Activated CD4-positive, CD25-positive, alpha-beta regulatory T cell treated with anti-CD3 and anti-CD28 coated beads, Interleukin-2, amount 50 U/mL, for 72 hours (primary cell): Measurements from ENCODE around the gene LAMC1.

Experiments used
- DNase-seq: peaks from one replicate; pipeline ENCODE4 v3.0.0; 2021

The LAMC1 gene

DNA sequence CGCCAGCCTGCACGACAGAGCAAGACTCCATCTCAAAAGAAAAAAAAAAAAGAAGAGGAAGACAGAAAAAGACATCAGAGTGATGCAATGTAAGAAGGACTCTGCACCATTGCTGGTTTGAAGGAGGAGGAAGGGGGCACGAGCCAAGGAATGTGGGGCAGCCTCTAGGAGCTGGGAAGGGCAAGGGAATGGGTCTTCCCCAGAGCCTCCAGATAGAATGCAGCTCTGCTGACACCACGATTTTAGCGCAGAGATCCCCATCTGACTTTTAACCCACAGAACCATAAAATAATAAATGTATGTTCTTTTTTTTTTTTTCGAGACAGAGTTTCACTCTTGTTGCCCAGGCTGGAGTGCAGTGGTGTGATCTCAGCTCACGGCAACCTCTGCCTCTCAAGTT, 129.0 kb downstream of the LAMC1 start:
- no peak for DNase-seq

DNA sequence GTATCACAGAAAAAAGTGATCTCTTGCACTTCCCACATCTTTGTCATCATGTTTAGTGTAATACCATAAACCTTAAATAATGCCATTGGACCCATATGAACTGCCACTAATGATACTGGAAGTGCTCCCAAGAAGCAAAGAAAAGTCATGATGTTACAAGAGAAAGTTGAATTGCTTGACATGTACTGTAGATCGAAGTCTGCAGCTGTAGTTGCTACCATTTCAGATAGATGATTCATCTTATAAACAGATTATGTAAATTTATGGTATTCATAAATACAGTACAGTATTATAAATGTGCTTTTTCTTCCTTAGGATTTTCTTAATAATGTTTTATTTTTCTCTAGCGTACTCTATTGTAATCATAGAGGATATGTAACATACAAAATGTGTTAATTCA, 132.7 kb downstream of the LAMC1 start:
- no peak for DNase-seq

DNA sequence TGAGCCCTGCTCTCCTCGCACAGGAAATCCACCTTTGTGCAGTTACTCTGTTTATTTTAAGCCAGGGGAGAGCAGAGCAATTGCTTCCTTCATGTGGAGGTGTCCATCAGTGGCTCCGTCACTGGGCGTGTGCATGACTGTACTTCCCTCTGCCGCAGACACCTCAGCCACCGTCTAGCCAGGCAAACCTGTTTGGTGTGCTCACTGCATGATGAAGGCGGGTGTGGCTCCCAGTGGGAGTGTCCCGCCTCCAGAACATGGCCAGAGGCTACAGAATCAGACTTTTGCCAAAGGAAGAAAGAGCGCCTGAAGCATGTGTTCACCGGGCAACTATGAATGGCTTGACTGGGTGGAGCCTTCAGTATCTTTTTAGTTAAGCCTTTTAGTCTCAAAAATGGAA, 136.7 kb downstream of the LAMC1 start:
- DNase-seq: no peak

DNA sequence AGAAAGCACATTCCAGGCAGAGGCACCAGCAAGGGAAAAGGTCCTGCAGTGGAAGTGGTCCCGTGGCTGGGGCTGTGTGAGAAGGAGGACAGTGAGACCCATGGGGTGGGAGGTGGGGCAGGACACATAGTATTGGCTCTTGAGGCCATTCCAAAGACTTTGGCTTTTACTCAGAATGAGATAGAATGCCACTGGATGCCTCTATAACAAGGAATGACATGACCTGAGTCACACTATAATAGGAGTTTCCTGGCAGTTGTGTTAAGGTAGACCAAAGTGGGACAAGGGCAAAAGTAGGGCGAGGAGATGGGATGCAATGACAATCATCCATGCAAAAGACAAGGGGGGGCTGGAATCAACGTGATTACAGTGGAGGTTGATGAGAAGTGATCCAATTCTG, 138.2 kb downstream of the LAMC1 start:
- DNase-seq: no peak

DNA sequence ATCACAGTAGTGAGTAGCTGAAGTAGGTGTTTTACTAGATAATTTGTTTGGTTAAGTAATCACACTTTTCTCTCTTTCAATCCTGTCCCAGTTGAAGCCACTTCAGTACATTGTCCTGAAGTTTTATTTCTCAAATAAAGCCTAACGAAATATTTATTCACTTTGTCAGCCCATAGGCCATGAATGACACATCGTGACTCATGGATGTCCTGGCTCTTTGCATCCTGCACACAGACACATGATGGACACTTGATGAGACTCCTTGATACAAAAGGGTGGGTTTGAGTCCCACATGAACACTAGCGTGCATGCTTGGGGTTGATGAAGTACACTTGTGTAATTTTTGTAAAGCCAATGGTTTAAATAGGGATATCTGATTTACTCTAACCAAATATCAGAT, 140.1 kb downstream of the LAMC1 start:
- DNase-seq: no peak

DNA sequence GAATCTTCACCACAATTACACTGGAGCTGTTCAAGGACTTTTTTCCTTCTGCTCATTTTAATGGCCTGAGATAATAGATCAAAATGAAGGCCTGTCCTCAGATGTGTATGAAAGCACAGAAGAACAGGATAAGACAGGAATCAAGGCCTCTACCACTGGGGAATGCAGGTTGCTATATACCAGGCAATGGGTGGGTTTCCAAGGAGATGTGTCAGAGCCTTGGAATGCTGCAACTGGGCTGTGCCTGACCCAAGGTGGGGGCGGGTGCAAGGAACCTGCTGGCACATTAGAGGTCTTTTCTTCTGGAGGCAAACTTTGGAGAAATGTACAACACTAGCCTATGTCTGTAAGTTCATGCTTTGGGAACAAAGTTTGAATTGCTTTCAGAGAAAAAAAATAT, 141.1 kb downstream of the LAMC1 start:
- DNase-seq: no peak

DNA sequence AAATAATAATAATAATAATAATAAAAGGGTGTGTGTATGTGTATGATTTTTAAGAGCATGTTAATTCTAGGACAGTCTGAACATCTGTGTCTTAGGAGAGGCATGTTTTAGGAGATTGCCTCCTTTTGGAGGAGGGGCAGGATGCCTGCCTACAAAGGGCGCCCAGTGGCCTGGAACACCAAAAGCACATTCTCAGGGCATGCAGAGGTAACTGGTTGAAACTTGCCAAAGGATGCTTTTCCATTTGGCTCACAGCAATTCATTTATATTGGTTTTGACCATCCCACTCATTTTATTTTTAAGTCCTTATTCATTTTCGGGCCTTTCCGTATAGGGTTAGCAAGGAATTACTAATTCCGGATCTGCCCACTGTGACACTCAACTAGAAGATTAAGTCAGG, 141.7 kb downstream of the LAMC1 start:
- no peak for DNase-seq

DNA sequence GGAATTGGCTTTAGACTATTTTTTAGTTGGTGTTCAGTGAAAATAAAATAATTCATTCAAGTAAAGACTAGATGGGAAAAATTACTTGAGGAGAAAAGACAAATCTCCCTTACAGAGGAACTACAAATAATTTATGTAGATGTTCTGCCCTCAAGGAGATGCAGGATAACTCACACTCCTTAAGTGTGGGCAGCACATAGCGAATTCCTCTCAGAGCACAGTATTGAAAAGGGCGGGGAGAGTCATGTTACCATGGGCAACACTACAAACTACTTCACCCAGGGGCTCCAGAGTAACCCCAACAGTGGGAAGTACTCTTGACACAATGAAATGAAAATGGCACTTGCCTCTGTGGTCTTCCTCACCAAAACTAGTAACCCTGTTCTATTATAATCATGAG, 142.2 kb downstream of the LAMC1 start:
- no peak for DNase-seq

DNA sequence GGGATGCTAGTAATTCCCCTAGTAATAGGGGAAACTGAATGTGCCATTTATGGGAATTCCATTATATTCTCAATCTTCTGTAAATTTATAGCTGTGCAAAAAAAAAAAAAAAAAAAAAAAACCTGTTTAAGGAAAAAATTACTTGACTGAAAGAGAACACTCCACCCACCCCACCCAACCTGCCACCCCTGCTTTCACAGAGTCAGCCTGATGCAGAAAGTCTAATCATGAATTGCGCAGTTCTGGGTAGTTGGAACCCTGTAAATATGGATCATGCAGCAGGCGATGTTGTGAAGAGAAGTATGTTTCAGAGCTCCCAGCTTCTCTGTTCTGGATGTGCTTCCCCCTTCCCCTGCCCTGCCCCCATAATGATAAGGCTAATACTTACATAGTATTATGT, 143.2 kb downstream of the LAMC1 start:
- DNase-seq: no peak

DNA sequence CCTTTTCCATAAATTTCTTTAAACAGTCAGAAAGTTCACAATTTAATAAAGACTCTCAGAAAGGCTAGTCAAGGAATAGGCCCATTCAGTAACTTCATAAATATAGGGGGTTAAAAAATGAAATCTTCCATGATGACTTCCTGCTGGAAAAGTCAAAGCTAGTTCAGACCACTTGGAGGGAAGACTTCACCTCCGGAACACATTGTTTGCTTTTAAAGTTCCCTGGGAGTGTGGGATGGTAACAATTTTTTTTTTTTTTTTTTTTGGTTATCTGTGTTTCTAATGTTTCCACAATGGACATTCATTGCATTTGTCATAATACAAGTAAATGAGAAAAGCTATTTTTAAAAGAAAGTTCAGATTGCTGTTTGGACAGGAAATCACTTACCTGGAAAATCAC, 144.5 kb downstream of the LAMC1 start:
- no peak for DNase-seq

DNA sequence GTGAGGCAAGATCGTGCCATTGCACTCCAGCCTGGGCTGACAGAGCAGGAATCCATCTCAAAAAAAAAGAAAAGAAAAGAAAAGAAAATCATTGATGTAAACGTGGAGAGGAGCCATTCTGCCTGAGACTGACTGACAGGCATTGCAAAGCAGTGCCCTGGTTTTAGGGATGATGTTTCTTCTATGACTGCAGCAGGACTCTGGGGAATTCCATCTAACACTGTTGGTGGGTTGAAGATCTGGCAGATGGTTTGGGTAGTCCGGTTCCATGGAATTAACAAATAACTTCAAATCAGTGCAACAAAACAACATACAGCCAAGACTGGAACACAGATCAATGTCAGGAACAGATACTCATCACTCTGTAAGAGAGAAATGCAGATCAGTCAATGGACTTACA, 145.1 kb downstream of the LAMC1 start:
- no peak for DNase-seq

DNA sequence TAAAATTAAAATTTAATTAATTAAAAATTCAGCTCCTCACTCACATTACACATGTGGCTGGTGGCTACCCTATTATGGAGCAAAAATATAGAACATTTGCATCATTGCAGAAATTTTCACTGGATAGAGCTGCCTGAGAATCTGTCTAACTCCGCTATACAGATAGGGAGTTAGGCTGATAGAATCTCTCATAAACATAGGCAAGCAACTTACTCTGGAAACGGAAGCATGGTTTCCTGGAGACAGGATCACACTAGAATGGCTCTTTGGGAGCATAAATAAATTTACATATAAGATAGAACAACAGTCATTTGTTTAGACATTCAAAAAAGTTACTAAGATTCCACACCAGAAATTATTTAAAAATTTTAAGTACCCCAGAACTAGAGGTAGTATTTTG, 150.6 kb downstream of the LAMC1 start:
- no peak for DNase-seq

DNA sequence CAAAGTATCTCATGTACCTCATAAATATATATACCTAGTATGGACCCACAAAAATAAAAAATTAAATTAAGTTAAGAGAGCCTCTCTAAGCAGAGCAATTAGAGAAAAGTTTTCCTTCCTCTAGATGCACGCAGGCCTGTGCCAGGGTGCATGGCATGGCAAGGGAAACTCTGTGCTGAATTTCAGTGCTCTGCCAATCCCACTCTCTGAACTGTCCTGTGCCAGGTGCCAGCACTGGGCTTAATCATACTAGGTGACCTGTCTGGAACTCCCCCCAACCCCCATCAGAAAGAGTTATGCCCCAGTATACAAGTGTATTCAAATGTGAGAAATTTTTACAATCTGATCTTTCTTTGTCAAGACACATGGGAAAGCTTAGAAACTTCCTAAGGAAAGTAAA, 152.4 kb downstream of the LAMC1 start:
- DNase-seq: no peak

DNA sequence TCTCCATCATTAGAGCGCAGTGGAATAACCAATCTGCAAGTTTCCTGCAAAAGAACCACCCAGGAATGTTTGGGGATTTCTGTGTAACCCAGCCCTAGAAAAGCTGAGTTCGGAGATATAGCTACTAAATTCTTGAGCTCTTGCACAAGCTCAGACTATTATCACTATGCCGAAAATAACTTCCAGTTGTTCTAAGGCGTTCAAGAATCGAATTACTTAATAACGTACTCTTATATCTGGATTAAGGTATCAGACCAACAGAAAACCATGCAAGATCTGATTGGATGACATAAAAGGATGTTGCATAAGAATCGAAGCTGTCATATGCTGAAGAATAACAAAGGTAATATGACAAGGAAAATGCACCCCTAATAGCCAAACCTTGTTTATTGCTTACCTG, 155.3 kb downstream of the LAMC1 start:
- DNase-seq: no peak

DNA sequence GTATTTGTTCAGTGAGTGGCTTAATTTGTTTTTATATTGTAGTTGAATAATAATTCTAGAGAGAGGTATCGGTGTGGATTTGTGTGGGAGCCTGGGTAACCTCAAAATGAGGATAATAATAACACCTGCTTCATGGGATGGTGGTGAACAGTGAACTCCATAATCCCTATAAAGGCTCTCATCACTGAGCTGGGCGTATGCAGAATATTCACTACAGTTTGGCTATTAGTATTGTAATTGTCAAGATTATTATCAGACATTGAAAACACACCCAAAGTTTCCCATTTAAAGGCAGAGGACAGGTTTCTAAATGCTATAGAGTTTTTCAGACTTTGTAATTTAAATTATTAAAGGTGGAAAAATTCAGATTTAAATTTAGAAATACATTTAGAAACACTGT, 155.8 kb downstream of the LAMC1 start:
- DNase-seq: no peak

DNA sequence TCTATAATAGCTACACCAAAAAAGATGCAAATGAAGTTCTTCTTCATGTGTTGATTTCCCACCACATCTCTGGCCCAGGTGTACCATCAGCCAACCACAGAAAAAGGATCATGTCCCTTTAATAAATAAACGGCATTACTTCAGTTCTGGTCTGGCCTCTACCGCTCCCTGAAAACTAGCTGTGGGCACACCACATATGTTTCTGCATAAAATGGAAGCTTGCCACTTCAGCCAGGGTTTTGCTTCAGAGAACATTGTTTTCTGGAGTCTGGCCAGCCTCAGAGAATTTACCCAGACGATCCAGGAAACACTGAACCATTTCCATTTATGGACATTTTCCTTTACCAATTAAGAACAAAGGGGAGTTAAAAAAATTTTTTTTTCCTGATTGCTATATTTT, 157.0 kb downstream of the LAMC1 start:
- DNase-seq: no peak

DNA sequence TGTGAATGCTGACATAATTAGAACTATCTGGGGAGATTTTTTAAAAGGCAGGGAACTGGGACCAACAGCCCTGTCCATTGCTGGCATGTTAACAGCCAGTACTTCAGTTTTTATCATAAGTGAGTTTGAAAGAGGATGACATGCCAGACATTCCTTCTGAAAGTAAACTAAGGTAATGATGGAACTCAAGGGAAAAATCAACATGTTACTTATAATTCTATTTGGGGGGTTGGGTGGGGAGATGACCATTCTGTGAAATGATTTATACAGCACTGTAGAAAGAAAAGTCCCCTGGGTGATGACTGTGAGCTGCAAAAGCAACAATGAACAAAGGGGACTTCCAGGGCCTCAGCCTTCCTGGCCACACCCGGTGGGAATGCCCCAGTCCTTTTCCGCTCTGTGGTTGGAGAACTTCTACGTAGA, 157.4 kb downstream of the LAMC1 start:
- no peak for DNase-seq

DNA sequence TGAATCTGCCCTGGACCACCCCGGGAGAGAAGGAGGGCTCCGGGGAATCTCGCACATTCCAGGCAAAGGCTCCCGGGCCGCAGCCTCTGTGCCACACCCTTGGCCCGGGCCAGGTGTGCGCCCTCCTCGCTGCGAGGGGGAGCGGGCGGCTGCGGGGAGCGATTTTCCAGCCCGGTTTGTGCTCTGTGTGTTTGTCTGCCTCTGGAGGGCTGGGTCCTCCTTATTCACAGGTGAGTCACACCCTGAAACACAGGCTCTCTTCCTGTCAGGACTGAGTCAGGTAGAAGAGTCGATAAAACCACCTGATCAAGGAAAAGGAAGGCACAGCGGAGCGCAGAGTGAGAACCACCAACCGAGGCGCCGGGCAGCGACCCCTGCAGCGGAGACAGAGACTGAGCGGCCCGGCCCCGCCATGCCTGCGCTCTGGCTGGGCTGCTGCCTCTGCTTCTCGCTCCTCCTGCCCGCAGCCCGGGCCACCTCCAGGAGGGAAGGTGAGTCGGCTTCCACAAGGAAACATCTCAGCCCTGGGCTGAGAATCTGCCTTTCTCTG, 162.8 kb downstream of the LAMC1 start, which contains the start of gene LAMC2:
TSS of gene LAMC2 (plus strand) at position 324 of the 550 bp plus-strand sequence. CDS start at position 413, 89 bp downstream.
- DNase-seq: no peak

DNA sequence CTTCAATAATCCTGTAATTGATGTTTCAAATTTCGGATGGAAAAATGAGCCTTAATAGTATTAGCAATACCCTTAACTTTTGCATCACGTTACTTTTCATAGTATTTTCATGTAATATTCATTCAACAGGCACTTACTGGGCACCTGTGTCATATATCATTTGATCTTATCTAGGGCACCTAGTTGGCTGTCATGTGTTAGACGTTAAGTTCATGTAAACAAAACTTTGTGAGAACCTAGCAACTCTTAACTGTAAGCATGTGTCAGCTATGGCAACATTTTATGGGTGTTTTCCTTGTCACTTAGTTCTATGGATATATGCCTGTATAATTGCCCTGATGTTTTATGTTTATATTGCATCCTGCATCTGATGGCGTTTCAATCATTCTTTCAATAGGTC, 163.6 kb downstream of the LAMC1 start:
- DNase-seq: no peak

DNA sequence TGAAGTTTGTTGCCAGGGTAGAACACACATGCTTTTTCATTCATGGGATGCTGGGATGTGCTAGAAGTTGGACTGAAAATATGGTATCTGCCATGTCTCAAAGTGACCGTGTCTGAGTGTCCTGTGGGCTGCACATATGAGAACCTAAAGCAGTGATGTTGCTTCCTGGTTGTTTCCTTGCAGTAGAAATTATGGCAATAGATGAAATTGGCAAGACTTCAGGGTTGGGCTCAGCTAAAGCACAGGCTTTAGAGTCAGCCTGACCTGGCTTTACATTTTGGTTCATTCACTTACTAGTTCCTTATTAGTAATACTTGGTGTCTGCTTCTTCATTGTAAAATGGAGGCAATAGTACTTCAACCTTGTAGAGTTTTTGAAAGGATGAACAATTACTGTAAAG, 165.0 kb downstream of the LAMC1 start:
- no peak for DNase-seq

DNA sequence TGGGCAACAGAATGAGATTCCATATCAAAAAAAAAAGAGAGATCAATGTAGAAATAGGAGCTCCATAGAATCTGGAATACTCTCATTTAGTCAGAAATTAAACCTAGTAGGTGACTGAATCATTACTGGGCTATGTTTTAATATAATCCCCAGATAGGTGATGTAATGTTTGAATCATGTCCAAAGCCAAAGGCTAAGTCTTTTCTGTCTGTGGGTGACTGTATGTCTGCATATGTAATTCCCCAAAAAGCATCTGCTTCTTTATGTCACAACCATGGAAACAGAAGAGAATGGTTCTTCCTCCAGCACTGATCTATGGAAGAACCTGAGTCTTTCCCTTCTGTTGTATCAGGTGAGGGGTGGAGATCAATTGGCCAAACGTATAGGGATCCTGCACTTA, 168.6 kb downstream of the LAMC1 start:
- no peak for DNase-seq

DNA sequence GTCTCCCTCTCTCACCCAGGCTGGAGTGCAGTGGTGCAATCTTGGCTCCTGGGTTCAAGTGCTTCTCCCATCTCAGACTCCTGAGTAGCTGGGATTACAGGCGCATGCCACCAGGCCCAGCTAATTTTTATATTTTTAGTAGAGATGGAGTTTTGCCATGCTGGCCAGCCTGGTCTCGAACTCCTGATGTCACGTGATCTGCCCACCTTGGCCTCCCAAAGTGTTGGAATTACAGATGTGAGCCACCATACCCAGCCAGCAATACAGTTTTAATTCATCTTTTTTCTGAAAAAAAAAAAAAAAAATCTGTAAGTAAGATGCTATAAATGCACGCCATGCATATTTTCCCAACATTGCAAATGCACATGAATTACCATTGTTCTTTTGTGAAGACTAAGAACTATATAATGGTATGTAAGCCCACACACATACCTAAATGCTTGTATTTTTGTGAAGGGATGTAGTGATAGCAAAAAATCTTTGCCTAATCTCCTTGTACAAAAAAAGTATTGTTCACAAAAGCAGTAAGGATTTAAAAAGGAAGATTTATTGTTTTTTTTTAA, 170.8 kb downstream of the LAMC1 start:
- DNase-seq: no peak

DNA sequence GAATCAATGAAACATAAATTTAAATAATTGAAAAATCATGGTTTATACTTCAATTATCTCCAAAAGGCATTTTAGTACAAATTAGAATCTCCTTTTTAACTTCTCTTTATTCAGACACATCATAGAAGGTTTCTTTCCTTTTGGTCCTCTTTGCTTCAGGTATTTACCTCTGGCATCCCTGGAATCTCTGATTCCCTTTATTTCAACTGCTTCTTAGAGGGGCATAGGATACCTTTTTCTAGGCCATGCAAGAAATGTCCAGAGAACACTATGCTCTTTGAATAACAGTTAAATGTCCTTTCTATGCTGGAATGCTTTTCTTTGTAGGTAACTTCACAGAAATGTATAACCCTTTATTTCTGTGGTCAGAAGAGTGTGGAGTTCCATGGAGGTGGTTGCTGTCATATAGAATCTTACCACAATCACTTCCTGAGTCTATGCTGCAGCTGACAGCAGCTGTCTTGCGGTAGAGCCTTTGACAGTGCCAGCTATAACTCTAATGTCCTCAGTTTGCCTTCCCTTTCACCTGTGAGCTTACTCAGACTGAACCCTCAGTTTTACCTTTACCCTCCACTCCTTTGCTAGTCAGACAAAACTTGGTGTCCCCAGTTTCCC, 171.4 kb downstream of the LAMC1 start:
- DNase-seq: no peak

DNA sequence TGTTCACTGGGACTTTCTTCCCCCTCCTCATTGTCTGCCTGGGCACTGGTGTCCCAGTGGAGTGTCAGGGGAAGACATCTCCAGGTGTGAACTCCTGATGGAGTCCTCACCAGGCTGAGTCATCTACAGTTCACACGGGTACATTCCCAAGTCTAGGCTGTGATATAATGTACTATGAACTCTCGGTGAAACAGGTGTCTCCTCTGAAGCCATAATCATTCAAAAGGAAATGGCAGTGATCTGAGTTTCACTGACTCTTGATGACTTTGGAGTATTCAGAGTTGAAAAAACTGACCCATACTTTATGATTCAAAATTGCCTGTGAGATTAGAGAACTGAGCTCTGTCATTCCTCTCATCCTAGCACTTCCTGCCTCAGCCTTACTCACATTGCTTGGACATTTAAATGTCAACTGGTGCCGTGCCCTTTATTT, 171.9 kb downstream of the LAMC1 start:
- DNase-seq: no peak
